ENCODE data around the gene CHSY1. TPM values are rescaled to one million over a fixed set of nuclear protein-coding genes. Genes with fewer than 3 reads are reported as not detected.

CHSY1 gene
- total and polyA plus RNA-seq, 2 donors (not counting 1 experiment from before 2014, with no cell fraction given) = 4.7 to 20.3 TPM

DNA sequence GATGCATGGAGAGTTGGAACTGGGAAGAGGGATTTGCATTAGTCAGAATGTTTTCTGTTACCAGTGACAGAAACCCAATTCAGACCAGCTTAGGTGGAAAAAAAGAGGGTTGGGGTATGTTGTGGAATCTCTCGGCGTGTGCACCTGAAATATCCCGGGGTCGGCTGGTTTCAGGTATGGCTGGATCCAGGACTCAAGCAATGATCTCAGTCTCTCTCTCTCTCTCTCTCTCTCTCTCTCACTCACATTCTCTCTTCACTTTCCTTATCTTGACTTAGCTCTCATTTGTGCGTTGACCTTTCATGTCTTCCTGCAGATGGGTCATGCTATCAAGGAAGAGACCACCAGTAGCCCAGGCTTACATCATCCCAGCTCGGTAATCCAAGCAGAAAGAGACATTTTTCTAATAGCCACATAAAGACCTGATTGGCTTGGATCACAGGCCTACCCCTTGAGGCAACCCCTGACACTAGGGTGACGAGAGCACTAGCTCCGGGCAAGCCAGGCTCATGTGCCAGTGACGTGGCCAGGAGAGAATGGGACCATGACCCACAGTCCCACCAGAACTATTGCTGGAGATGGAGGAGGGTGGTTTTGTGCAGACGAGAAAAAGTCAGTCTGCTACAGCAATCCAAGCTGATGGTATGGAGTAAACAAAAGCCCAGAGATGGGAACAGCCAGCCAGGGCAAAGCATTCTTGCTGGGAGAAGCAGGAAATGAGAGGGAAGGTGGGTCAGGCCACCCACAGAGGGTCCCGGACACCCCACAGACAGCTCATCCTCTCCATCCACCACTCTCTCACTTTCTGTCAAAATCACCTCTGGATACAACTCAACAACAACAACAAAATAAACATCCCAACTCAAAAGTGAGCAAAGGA, 91.7 kb downstream of the CHSY1 start:
- ATAC-seq (ENCODE audit: low read depth) (no peak), DNase-seq (no peak)
- H3K27me3 Mint-ChIP-seq = no peaks in the 10 kb centered on the region
- Histone ChIP-seq H3K4me3 (ENCODE audit: control extremely low read depth in 1 of 5, extremely low read depth in 1 of 5, insufficient read depth in 1 of 5, low read depth in 2 of 5, low read length in 4 of 5) (no peak overlapping the region), H3K9me3 (ENCODE audit: control extremely low read depth in 1 of 3, control insufficient read depth in 2 of 3, insufficient read depth in 1 of 3, low read length in 2 of 3) (peaks cover 0 to 19% (median 11%) of the 10 kb centered on the region in 3 donors), H3K4me1 (ENCODE audit: control insufficient read depth in 2 of 2, insufficient read depth in 2 of 2, low read length in 2 of 2) (peaks cover 4 to 16% of the 10 kb centered on the region in 2 donors), H3K79me2 (ENCODE audit: control insufficient read depth, insufficient read depth, low read length) (no peaks in the 10 kb centered on the region), H3K4me2 (replicated peaks; ENCODE audit: low read depth, low read length, poor library complexity, severe bottlenecking) (no peak overlapping the region), H3K36me3 (replicated peaks in 1 of 2; ENCODE audit: control extremely low read depth in 1 of 2, control insufficient read depth in 1 of 2, extremely low read depth in 1 of 2, insufficient read depth in 2 of 2, low read length in 1 of 2) (no peaks in the 10 kb centered on the region), H3K9ac (ENCODE audit: low read length) (no peak overlapping the region), H2AFZ (ENCODE audit: insufficient read depth, low read depth, low read length, poor library complexity, severe bottlenecking) (no peak overlapping the region), H3K27me3 (replicated peaks in 1 of 4; ENCODE audit: control extremely low read depth in 1 of 4, control insufficient read depth in 3 of 4, insufficient read depth in 4 of 4, low read length in 3 of 4) (no peaks in the 10 kb centered on the region), H4K20me1 (ENCODE audit: control insufficient read depth, insufficient read depth, low read length, poor library complexity, severe bottlenecking) (no peaks in the 10 kb centered on the region), H3K27ac (ENCODE audit: low read length in 2 of 2) (no peak overlapping the region)
- ChIA-PET POLR2A (no interaction called here), CTCF (no interaction called here)
- H3K4me3 Mint-ChIP-seq = no peak overlapping the region
- intact Hi-C loops (cut with micrococcal nuclease) = no loop called here
- peaks cover 3% of the 10 kb centered on the region for H3K9me3 Mint-ChIP-seq (ENCODE audit: insufficient read depth)
- WGBS (ENCODE audit: insufficient coverage) = 91% methylated on average over 9 of the region's 11 CpGs
- H3K27ac Mint-ChIP-seq = no peak overlapping the region
- H3K4me1 Mint-ChIP-seq = peaks cover 17% of the 10 kb centered on the region
- no peak for TF ChIP-seq EZH2 (IDR thresholded peaks at IDR 0.05; ENCODE audit: borderline replicate concordance, insufficient read depth, low read depth, low read length, poor library complexity, severe bottlenecking)
- TF ChIP-seq, protein P1, sequence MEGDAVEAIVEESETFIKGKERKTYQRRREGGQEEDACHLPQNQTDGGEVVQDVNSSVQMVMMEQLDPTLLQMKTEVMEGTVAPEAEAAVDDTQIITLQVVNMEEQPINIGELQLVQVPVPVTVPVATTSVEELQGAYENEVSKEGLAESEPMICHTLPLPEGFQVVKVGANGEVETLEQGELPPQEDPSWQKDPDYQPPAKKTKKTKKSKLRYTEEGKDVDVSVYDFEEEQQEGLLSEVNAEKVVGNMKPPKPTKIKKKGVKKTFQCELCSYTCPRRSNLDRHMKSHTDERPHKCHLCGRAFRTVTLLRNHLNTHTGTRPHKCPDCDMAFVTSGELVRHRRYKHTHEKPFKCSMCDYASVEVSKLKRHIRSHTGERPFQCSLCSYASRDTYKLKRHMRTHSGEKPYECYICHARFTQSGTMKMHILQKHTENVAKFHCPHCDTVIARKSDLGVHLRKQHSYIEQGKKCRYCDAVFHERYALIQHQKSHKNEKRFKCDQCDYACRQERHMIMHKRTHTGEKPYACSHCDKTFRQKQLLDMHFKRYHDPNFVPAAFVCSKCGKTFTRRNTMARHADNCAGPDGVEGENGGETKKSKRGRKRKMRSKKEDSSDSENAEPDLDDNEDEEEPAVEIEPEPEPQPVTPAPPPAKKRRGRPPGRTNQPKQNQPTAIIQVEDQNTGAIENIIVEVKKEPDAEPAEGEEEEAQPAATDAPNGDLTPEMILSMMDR (IDR thresholded peaks at IDR 0.05) = no peak
